Vagina (tissue), 2 donors: ENCODE data around the gene HSD11B1.

Experiments used
- CTCF ChIP-seq, 3 experiments: fragments of 450-650 bp in 2 of 3; fragments of 200-600 bp in 1 of 3; sonication (generic) in 1 of 3; IDR thresholded peaks; one replicate each; pipeline ENCODE4 v1.5.1; 2017 to 2019; ENCODE audit warnings: antibody characterized with exemption in 3 of 3, mild to moderate bottlenecking in 2 of 3, moderate library complexity in 2 of 3
- POLR2AphosphoS5 ChIP-seq, 2 donors: sonication (generic); formaldehyde crosslinking; IDR thresholded peaks; one replicate each; pipeline ENCODE4 v1.9.0; 2017; ENCODE audit warnings: antibody characterized with exemption in 2 of 2, mild to moderate bottlenecking in 2 of 2, low read depth in 1 of 2; ENCODE audit not compliant: insufficient read depth in 1 of 2

- TF ChIP-seq CTCF (IDR thresholded peaks at IDR 0.05) (no peak), POLR2AphosphoS5 (IDR thresholded peaks at IDR 0.05; ENCODE audit: insufficient read depth in 1 of 2, low read depth in 1 of 2) (no peak)
Observed at GRCh38 chr1:209678981-209679539, 25.6 kb upstream of the HSD11B1 start.
